Nucleus accumbens (tissue), 56 donors: Measurements from ENCODE around the gene EPS15.
"Not testable (repeated sequence)": the region's sequence is repeated elsewhere in the genome, so short reads cannot be mapped to it uniquely, and the experiment has no call there.

ENCODE experiments used
- DNase-seq, 56 donors: peaks; one replicate each; lab custom pipeline; 2025; lab: John Stamatoyannopoulos, UW

Gene EPS15

GRCh38 chr1:51409755-51410541 is 109.1 kb downstream of the EPS15 start:
- DNase-seq = not testable (repeated sequence)

GRCh38 chr1:51392241-51392640 is 126.8 kb downstream of the EPS15 start:
- DNase-seq = no peak

- DNase-seq = not testable (repeated sequence)
Measured at GRCh38 chr1:51390641-51391040, 128.4 kb downstream of the EPS15 start.

- not testable (repeated sequence) for DNase-seq
Measured at GRCh38 chr1:51387288-51387687, 131.8 kb downstream of the EPS15 start.

GRCh38 chr1:51386259-51386658 is 132.8 kb downstream of the EPS15 start:
- DNase-seq = not testable (repeated sequence)

GRCh38 chr1:51385776-51386175 is 133.3 kb downstream of the EPS15 start:
- DNase-seq = no peak

GRCh38 chr1:51381964-51382363 is 137.1 kb downstream of the EPS15 start:
- DNase-seq = no peak

GRCh38 chr1:51380936-51381335 is 138.1 kb downstream of the EPS15 start:
- DNase-seq = no peak

- no peak for DNase-seq
Measured at GRCh38 chr1:51378871-51379270, 140.2 kb downstream of the EPS15 start.

GRCh38 chr1:51373898-51374297 is 145.2 kb downstream of the EPS15 start:
- no peak for DNase-seq

GRCh38 chr1:51372561-51372960 is 146.5 kb downstream of the EPS15 start:
- no peak for DNase-seq

- DNase-seq = no peak
Measured at GRCh38 chr1:51369171-51369570, 149.9 kb downstream of the EPS15 start.

GRCh38 chr1:51365774-51366173 is 153.3 kb downstream of the EPS15 start:
- DNase-seq = no peak

GRCh38 chr1:51359879-51360278 is 159.2 kb downstream of the EPS15 start:
- DNase-seq = no peak

- no peak for DNase-seq
Measured at GRCh38 chr1:51355382-51355781, 163.7 kb downstream of the EPS15 start.

- no peak for DNase-seq
Measured at GRCh38 chr1:51354416-51354815, 164.7 kb downstream of the EPS15 start.

- DNase-seq = no peak
Measured at GRCh38 chr1:51351907-51352306, 167.2 kb downstream of the EPS15 start.

GRCh38 chr1:51349862-51350261 is 169.2 kb downstream of the EPS15 start:
- no peak for DNase-seq

- no peak for DNase-seq
Measured at GRCh38 chr1:51348147-51348527, 170.9 kb downstream of the EPS15 start.

GRCh38 chr1:51347398-51348146 is 171.5 kb downstream of the EPS15 start:
- no peak for DNase-seq

- DNase-seq = no peak
Measured at GRCh38 chr1:51346086-51346942, 172.8 kb downstream of the EPS15 start.
